ENCODE data around the gene TEK. TPM values are rescaled to one million over a fixed set of nuclear protein-coding genes. Genes with fewer than 3 reads are reported as not detected.

TEK gene
- total and polyA plus RNA-seq, 4 donors = 5.9 to 76.1 (median 24.9) TPM

- peak in 2 of 3 donors; percentile 29 to 40 for DNase-seq
- no peak overlapping the region for H3K4me3 ChIP-seq
- H3K9ac ChIP-seq (ENCODE audit: insufficient read depth in 1 of 2, low read length in 2 of 2) = no peak overlapping the region
- no peaks in the 10 kb centered on the region for H3K4me1 ChIP-seq (ENCODE audit: control insufficient read depth in 5 of 5, insufficient read depth in 5 of 5, low read length in 5 of 5)
- H3K27ac ChIP-seq (ENCODE audit: low read depth in 1 of 2, low read length in 1 of 2) = no peak overlapping the region
- H3K9me3 ChIP-seq (ENCODE audit: control insufficient read depth in 4 of 4, insufficient read depth in 3 of 4, low read length in 3 of 4) = no peaks in the 10 kb centered on the region
- 21 to 36% methylated on average over 2 of the region's 2 CpGs for WGBS, 2 donors
- no peaks in the 10 kb centered on the region for H3K36me3 ChIP-seq (ENCODE audit: control insufficient read depth in 4 of 4, insufficient read depth in 4 of 4, low read length in 4 of 4)
- TF ChIP-seq, protein P1, sequence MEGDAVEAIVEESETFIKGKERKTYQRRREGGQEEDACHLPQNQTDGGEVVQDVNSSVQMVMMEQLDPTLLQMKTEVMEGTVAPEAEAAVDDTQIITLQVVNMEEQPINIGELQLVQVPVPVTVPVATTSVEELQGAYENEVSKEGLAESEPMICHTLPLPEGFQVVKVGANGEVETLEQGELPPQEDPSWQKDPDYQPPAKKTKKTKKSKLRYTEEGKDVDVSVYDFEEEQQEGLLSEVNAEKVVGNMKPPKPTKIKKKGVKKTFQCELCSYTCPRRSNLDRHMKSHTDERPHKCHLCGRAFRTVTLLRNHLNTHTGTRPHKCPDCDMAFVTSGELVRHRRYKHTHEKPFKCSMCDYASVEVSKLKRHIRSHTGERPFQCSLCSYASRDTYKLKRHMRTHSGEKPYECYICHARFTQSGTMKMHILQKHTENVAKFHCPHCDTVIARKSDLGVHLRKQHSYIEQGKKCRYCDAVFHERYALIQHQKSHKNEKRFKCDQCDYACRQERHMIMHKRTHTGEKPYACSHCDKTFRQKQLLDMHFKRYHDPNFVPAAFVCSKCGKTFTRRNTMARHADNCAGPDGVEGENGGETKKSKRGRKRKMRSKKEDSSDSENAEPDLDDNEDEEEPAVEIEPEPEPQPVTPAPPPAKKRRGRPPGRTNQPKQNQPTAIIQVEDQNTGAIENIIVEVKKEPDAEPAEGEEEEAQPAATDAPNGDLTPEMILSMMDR (IDR thresholded peaks at IDR 0.05; ENCODE audit: control extremely low read depth, extremely low read depth) = peak; percentile 10
- ATAC-seq (ENCODE audit: insufficient read depth, low FRiP score) = peak; percentile 93
- no peaks in the 10 kb centered on the region for H3K27me3 ChIP-seq (ENCODE audit: control insufficient read depth in 3 of 3, insufficient read depth in 3 of 3, low read length in 2 of 3)
These were observed 138.7 kb downstream of the TEK start for GRCh38 chr9:27247756-27248155.

DNA sequence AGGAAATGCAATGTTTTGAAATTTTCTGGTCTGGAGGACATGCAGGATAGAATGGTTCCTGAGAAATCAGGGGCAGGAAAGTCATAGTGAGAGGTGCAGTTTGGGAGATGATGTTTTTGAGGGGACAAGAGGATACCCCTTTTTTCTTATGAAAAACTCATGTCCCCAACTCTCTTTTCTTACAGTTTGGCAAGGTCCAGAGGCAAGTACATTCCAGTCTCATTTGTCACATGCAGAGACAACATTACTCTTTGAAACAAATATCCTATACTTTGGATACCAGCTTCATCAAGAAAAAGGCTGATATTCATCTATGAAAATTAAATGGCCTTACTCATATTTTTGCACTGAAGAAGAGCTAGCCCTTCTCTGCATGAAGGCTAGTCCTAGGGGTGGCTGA is 139.7 kb downstream of the TEK start:
- no peaks in the 10 kb centered on the region for H3K4me1 ChIP-seq (ENCODE audit: control insufficient read depth in 5 of 5, insufficient read depth in 5 of 5, low read length in 5 of 5)
- no peak overlapping the region for H3K27ac ChIP-seq (ENCODE audit: low read depth in 1 of 2, low read length in 1 of 2)
- H3K9me3 ChIP-seq (ENCODE audit: control insufficient read depth in 4 of 4, insufficient read depth in 3 of 4, low read length in 3 of 4) = no peaks in the 10 kb centered on the region
- H3K36me3 ChIP-seq (ENCODE audit: control insufficient read depth in 4 of 4, insufficient read depth in 4 of 4, low read length in 4 of 4) = no peaks in the 10 kb centered on the region
- no peaks in the 10 kb centered on the region for H3K27me3 ChIP-seq (ENCODE audit: control insufficient read depth in 3 of 3, insufficient read depth in 3 of 3, low read length in 2 of 3)
- ATAC-seq (ENCODE audit: insufficient read depth, low FRiP score) (no peak), DNase-seq (no peak)
- no peak overlapping the region for H3K4me3 ChIP-seq
- no peak overlapping the region for H3K9ac ChIP-seq (ENCODE audit: insufficient read depth in 1 of 2, low read length in 2 of 2)
- TF ChIP-seq, protein P1 (IDR thresholded peaks at IDR 0.05; ENCODE audit: control extremely low read depth, extremely low read depth) = no peak

DNA sequence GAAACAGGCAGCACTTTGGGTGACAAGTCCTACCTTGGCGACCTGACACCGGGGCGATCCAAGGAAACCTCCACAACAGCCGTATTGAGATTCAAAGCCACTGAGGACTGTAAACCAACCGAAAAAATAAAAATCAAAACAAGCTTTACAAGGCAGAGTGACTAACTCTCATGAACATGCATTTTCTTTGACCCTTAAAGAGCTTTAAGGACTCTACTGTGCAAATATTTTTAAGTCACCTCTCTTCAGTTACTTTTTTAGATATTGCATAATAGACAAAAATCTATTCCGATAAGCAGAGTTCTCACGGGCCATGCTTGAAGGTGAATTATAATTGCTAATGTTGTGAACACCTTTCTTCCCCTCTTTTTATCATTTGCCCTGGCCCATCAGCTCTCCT is 149.6 kb downstream of the TEK start:
- ATAC-seq (ENCODE audit: insufficient read depth, low FRiP score) (no peak), DNase-seq (peak in 1 of 3 donors; percentile 16)
- peaks cover 0 to 4% (median 0%) of the 10 kb centered on the region in 5 donors for H3K4me1 ChIP-seq (ENCODE audit: control insufficient read depth in 5 of 5, insufficient read depth in 5 of 5, low read length in 5 of 5)
- TF ChIP-seq, protein P1 (IDR thresholded peaks at IDR 0.05; ENCODE audit: control extremely low read depth, extremely low read depth) = no peak
- no peak overlapping the region for H3K4me3 ChIP-seq
- no peak overlapping the region for H3K27ac ChIP-seq (ENCODE audit: low read depth in 1 of 2, low read length in 1 of 2)
- H3K9me3 ChIP-seq (ENCODE audit: control insufficient read depth in 4 of 4, insufficient read depth in 3 of 4, low read length in 3 of 4) = no peaks in the 10 kb centered on the region
- H3K27me3 ChIP-seq (ENCODE audit: control insufficient read depth in 3 of 3, insufficient read depth in 3 of 3, low read length in 2 of 3) = no peaks in the 10 kb centered on the region
- H3K9ac ChIP-seq (ENCODE audit: insufficient read depth in 1 of 2, low read length in 2 of 2) = no peak overlapping the region
- WGBS, 2 donors = 76 to 89% methylated on average over 7 of the region's 7 CpGs
- H3K36me3 ChIP-seq (ENCODE audit: control insufficient read depth in 4 of 4, insufficient read depth in 4 of 4, low read length in 4 of 4) = no peaks in the 10 kb centered on the region
